ENCODE data around the gene INPP5E.

The INPP5E gene

DNA sequence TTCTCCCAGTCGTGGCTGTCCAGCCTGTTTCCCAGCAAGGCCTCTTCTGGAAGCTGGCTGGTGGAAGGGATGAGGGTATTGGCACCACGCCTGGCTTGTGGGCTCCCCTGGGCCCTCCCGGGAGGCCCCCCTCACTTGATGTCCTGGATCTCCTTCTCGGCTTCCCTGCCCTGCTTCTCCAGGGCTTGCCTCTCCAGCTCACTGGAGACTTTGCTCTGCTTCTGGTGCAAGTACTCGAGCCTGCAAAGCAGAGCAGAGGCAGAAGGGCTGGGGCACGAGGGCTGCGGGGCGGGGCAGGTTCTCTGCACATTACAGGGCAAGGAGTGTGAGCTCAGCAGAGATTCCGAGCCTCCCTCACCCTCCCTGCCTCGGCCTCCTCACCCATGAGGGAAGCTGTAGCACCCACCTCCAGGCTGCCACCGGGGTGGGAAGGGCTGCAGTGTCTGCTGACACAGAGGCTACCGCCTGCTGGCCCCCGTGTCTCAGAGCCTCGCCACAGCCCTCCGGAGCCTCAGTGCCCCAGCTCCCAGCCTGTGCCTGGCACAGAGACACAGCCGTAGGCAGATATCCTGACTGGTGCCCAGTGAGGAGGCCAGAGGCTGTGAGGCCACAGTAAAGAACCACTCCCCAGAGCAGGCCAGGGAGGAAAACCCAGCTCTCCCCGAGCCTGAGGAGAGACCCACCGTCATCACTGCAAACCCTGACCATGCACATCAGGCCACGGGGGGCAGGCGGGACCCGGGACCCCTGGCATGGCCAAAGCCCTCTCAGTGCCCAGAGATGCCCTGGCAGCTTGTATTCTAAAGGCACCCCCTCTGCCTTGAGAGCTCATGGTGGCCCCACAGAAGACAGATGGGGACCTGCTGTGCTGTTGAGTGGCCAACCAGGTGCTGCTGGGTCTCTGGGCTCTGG, 46.9 kb downstream of the INPP5E start:
- DNase-seq (ENCODE audit: extremely low read depth in 1 of 2, low read depth in 1 of 2), result no peak

DNA sequence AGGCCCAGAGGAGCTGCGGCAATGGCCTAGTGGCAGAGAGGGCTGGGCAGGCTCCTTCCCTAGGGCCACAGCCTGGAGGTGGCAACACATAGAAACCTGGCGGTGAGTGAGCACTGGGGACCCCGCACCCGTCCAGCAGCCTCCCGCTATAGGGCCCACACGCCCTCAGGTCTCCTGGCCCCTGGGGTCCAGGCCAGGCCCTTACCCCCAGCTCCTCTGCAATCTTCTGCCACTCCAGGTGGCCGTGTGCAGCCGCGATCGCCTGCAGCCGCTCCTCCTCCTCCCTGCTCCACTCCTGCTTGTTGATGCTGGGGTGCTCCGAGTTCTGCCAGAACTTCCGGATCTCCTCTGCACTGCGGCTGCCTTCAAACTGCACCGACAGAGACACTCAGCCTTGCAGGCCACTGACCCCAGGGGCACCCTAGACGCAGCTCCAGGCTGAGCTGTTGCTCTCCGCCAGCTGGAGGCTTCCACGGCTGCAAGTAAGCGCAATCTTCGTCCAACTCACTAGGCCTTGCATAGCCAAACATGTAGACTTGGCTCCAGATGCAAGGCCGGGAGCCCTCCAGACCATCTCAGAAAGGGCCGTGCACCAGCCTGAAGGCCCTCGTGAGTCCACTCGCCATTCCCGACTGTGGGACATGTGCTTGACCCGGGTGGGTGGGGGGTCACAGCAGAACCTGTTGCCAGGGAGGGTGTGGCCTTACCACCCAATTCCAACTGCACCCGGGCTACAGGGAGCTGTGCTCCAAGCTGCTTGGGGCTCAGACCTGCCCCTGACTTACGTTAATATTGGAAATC, 47.7 kb downstream of the INPP5E start:
- no peak for DNase-seq (ENCODE audit: extremely low read depth in 1 of 2, low read depth in 1 of 2)

DNA sequence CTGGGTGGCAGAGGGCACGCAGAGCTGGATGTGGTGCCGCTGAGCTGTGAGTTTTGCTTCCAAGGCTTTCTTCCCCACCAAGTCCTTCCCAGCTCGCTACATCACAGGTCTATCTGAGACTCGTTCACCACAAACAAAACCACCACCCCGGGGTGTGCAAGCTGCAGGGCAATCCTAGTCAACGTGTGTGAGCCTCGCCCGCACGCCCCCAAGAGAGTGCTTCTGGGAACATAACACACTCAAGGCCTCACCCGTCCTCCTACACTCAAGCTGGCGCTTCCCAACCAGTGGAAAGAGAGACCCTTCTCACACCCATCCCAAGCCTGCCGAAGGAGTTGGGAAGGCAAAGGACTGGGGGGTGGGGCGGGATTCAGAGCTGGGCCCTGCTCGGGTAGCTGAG, 50.2 kb downstream of the INPP5E start:
- no peak for DNase-seq (ENCODE audit: extremely low read depth in 1 of 2, low read depth in 1 of 2)

DNA sequence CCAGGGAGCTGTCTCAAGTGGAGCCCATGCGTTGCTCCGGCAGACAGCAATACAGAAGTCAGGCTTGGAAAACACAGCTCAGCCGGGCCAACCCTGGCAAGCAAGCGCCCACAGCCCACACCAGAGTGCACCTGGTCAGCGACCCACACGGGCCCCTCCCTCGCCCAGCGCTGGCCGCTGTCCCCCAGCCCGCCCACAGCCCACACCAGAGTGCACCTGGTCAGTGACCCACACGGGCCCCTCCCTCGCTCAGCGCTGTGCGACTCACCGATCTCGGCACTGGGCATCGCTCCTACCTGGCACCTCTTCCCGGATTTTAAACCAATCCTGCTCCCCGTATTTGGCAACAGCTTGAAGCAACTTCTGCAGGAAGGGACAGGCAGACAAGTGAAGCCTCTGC, 52.4 kb downstream of the INPP5E start:
- DNase-seq (ENCODE audit: extremely low read depth in 1 of 2, low read depth in 1 of 2), result no peak

DNA sequence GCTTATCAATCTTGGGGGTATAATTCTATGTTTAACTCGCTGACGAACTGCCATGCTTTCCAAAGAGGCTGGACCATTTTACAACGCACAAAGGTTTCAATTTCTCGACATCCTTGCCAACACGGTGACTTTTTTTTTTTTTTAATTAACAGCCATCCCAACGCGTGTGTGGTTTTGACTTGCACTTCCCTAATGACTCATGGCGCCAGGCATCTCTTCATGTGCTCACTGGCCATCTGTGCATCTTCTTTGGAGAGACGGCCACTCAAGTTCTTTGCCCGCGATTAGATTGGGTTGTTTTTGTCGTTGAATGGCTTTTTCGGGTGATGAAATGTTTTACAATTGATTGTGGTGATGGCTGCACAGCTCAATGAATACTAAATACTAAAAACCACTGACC, 53.6 kb downstream of the INPP5E start:
- no peak for DNase-seq (ENCODE audit: extremely low read depth in 1 of 2, low read depth in 1 of 2)

DNA sequence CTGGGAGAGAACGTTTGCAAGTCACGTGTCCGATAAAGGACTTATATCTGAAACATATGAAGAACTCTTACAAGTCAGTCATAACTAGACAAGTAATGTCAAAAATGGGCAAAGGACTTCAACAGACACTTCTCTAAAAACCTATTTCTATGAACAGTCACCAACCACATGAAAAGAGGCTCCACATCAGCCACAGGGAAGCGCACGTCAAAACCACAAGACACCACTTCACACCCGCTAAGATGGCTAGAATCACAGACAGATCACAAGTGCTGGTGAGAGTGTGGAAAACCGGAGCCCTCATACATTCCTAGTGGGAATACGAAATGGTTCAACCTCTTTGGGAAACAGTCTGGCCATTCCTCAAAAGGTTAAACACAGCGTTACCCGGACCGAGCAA, 54.6 kb downstream of the INPP5E start:
- DNase-seq (ENCODE audit: extremely low read depth in 1 of 2, low read depth in 1 of 2), result no peak

DNA sequence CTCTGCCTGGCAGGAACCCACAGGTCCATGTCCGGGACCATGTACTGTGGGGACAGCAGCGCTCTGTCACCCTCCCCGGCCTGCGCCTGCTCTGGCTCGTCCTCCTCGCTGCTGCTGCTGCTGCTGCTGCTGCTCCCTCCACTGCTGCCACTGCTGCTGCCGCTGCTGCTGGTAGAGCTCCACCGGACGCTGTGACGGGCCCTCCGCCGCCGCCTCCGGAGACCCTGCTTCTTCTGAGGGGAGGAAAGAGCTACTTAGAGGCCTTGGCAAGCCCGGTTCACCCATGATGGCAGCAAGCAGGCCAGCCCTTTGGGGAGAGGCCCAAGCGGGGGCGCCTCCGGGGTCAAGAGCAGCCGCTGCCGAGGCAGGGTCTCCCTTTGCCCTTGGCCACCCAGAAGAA, 56.2 kb downstream of the INPP5E start:
- no peak for DNase-seq (ENCODE audit: extremely low read depth in 1 of 2, low read depth in 1 of 2)

DNA sequence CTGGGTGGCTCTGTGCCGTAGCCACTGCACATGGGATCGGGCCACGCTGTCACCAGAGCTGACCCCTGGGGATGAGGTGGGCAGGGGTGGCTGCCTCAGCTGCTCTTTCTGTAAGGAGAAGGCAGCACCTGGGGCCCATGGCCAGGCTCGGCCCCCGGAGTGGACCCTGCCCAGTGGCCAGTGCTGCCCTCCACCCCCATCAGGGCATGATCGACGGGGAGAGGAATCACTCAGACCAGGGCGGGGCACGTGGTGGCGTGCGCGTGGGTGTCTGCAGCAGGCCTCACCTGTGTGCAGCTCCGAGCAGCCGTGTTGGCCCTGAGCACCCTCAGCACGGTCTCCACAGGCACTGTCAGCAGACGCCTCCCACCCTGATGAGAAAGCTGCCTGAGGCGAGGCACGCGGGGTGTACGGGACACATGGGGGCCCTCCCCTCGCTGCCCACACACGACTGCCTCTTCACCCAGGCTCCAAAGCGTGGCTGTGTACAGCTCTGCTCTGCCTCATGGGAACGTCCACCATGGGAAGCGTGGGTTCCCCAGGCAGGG, 57.6 kb downstream of the INPP5E start:
- no peak for DNase-seq (ENCODE audit: extremely low read depth in 1 of 2, low read depth in 1 of 2)

DNA sequence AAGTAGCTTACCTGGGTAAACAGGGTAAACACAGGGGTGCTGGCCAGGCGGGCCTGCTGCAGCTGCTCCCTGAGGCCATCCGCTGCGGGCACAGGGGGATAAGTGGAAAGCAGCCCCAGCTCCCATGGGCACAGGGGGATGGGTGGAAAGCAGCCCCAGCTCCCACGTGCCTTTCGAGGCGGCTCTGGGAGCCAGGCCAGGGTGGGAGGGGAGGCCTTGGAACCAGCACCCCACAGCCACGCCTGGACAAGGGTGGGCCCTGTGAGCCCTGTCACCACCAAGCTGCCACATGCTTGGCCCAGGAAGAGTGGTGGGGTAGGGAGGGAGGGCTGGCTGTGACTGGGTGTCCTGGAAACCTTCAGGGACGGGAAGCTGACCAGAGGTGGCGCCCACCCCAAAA, 58.3 kb downstream of the INPP5E start:
- no peak for DNase-seq (ENCODE audit: extremely low read depth in 1 of 2, low read depth in 1 of 2)

DNA sequence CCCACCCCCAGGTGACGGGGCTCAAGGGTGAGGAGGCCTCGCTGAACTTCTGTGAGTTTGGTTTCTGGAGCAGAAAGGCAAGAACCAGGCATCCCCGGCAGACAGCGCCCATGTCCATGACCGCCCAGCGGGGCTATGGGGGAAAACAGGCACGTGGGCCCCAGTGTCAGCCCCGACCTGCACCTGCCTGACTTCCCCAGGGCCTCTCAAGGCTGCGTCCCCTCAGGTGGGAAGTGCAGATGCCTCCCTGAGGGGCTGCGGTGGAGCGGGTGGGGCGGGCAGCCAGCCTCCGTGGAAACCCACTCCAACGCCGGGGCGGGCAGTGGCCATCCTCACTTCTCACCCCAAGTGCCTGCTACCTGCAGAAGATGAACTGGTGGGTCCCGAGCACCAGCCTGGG, 59.3 kb downstream of the INPP5E start:
- DNase-seq (ENCODE audit: extremely low read depth in 1 of 2, low read depth in 1 of 2), result no peak

DNA sequence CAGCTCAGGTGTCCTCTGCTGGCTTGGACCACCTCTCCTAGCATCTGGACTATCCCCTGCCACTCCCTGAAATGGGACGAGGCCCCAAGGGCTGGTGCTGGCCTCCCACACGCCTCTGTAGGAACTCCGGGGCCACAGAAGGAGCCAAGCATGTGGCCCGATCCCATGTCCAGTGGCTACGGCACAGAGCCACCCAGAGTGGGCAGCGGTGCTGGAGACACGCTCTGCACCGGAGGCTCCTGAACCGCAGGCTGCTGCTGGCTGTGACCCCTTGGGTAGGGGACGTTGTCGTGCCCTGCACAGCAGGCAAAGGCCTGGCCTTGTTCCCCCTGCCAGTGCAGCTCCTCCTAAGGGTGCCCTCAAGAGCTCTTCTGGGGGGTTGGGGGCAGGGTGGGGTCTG, 59.8 kb downstream of the INPP5E start:
- no peak for DNase-seq (ENCODE audit: extremely low read depth in 1 of 2, low read depth in 1 of 2)

DNA sequence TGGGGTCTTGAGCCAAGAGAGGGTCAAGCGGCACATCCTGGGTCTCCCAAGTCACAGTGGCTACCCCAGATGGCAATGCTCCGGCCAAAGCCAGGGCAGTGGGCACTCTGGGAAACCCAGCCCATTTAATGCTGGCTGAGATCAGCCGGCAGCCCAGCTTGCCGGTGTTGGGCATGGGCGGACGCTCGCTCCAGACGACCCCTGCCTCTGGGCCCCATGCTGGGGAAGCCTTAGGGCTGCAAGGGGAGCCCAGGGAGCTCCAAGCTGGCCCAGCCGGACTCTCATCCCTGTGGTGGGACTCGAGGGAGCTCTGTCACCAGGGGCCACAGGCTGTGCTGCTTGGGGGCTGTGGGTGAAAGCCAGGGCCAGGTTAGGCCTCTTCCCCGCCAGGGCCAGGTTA, 60.2 kb downstream of the INPP5E start:
- no peak for DNase-seq (ENCODE audit: extremely low read depth in 1 of 2, low read depth in 1 of 2)

DNA sequence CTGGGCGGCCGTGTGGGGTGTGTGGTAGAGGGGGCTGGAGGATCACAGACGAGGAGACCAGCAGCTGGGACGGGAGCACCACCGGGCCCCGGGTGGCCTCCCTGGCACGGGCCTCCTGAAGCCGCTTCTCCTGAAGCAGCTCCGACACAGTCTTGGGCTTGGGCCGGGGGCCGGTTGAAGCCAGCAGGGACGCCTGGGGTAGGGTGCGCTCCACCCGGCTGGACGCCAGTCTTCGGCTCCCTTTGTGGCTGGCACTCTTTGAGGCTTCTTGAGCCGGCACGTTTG, 60.7 kb downstream of the INPP5E start:
- no peak for DNase-seq (ENCODE audit: extremely low read depth in 1 of 2, low read depth in 1 of 2)

Data from activated CD8-positive, alpha-beta memory T cell treated with anti-CD3 and anti-CD28 coated beads for 1 hour (primary cell).